HCT116 (cell line): ENCODE data around the gene DDOST. TPM values are rescaled to one million over a fixed set of nuclear protein-coding genes. Genes with fewer than 3 reads are reported as not detected.

Experiments used
- ATAC-seq: fragments of 200-7000 bp; cut with Tn5 transposase; 2 replicates; pipeline ENCODE4 v1.9.1; 2020; ENCODE audit warnings: mild to moderate bottlenecking, moderate library complexity
- BruUV-seq: library from RNA; stranded (reverse); fragments of 400-500 nt; replicated peaks from 2 replicates; lab custom pipeline; 2021; lab: Mats Ljungman, UMichigan
- CTCF ChIA-PET: fragments of 300-600 bp; sonication (Branson Sonifier 250); formaldehyde crosslinking; loops from one replicate; lab custom pipeline; 2021; ENCODE audit warnings: antibody characterized with exemption; lab: Charles Lee
- POLR2A ChIA-PET: fragments of 300-600, 350-600 bp; sonication (Branson Sonifier 250); formaldehyde crosslinking; loops from one replicate; lab custom pipeline; 2021; ENCODE audit warnings: antibody characterized with exemption; lab: Charles Lee
- RAD21 ChIA-PET, 2 experiments: fragments of 300-600 bp; sonication (Branson Sonifier 250); formaldehyde crosslinking; loops; one replicate each; lab custom pipeline; 2023; ENCODE audit warnings: low total read pairs in 2 of 2; ENCODE audit not compliant: uncharacterized antibody in 2 of 2, unreplicated experiment in 2 of 2, low non-redundant PET in 1 of 2; lab: Charles Lee
- DNase-seq: peaks from one replicate; pipeline ENCODE4 v3.0.0-alpha.2; 2010; ENCODE audit warnings: low read depth, low spot score
- H2AFZ ChIP-seq: fragments of 200-600 bp; shearing (Covaris generic), sonication (generic); 2 replicates; pipeline ENCODE4 v1.6.1; 2017; ENCODE audit warnings: low read depth, mixed run types, mixed read lengths, antibody characterized with exemption, low read length; ENCODE audit not compliant: poor library complexity, severe bottlenecking
- H3K27ac ChIP-seq: 2 replicates; pipeline ENCODE4 v1.5.1; 2012; ENCODE audit warnings: low read depth, low read length
- H3K27me3 ChIP-seq: fragments of 200-600 bp; sonication (generic); 2 replicates; pipeline ENCODE4 v1.6.1; 2016; ENCODE audit warnings: mixed run types, low read length, mixed read lengths; ENCODE audit not compliant: insufficient read depth
- H3K36me3 ChIP-seq, 2 experiments: fragments of 200-500 bp in 1 of 2; fragments of 200-600 bp in 1 of 2; sonication (Bioruptor generic) in 1 of 2; sonication (generic) in 1 of 2; 2 replicates each; pipeline versions ENCODE4 v1.5.1 to v1.6.1; 2014 to 2016; ENCODE audit warnings: low read length in 2 of 2, inconsistent platforms in 1 of 2, mixed read lengths in 1 of 2, mixed run types in 1 of 2; ENCODE audit not compliant: insufficient read depth in 2 of 2, control insufficient read depth in 1 of 2
- H3K4me1 ChIP-seq, 2 experiments: fragments of 200-600 bp in 1 of 2; sonication (generic) in 1 of 2; 2 replicates each; pipeline versions ENCODE4 v1.5.1 to v1.6.1; 2012 to 2017; ENCODE audit warnings: low read length in 2 of 2, inconsistent platforms in 1 of 2, mild to moderate bottlenecking in 1 of 2, mixed read lengths in 1 of 2, mixed run types in 1 of 2, moderate library complexity in 1 of 2; ENCODE audit not compliant: insufficient read depth in 2 of 2, control insufficient read depth in 1 of 2
- H3K4me2 ChIP-seq: fragments of 200-600 bp; sonication (generic); 2 replicates; pipeline ENCODE4 v1.6.1; 2017; ENCODE audit warnings: mixed run types, low read length, mixed read lengths
- H3K4me3 ChIP-seq, 2 experiments: fragments of 200-600 bp in 1 of 2; sonication (generic) in 1 of 2; replicated peaks in 1 of 2; 2 replicates each; pipeline ENCODE4 v1.5.1; 2011 to 2016; ENCODE audit warnings: low read length in 2 of 2, control low read depth in 1 of 2, low read depth in 1 of 2, mild to moderate bottlenecking in 1 of 2, mixed read lengths in 1 of 2, mixed run types in 1 of 2
- H3K79me2 ChIP-seq: fragments of 200-600 bp; sonication (generic); 2 replicates; pipeline ENCODE4 v1.6.1; 2017; ENCODE audit warnings: mild to moderate bottlenecking, mixed run types, low read length, moderate library complexity, mixed read lengths; ENCODE audit not compliant: insufficient read depth
- H3K9ac ChIP-seq: fragments of 200-600 bp; sonication (generic); 2 replicates; pipeline ENCODE4 v1.6.1; 2016; ENCODE audit warnings: low read length, mixed read lengths
- H3K9me2 ChIP-seq: fragments of 200-600 bp; sonication (generic), shearing (Covaris generic); 2 replicates; pipeline ENCODE4 v1.6.1; 2017; ENCODE audit warnings: mixed run types, mild to moderate bottlenecking, moderate library complexity; ENCODE audit not compliant: insufficient read depth
- H3K9me3 ChIP-seq, 2 experiments: fragments of 200-500 bp in 1 of 2; fragments of 200-600 bp in 1 of 2; sonication (Bioruptor generic) in 1 of 2; sonication (generic) in 1 of 2; 2 replicates each; pipeline ENCODE4 v1.6.1; 2014 to 2017; ENCODE audit warnings: low read length in 2 of 2, mixed read lengths in 2 of 2, inconsistent platforms in 1 of 2, low read depth in 1 of 2, mild to moderate bottlenecking in 1 of 2, mixed run types in 1 of 2, moderate library complexity in 1 of 2; ENCODE audit not compliant: control insufficient read depth in 1 of 2, insufficient read depth in 1 of 2
- H4K20me1 ChIP-seq: fragments of 200-600 bp; sonication (generic), shearing (Covaris generic); 2 replicates; pipeline ENCODE4 v1.6.1; 2017; ENCODE audit warnings: mixed run types, mild to moderate bottlenecking, moderate library complexity; ENCODE audit not compliant: insufficient read depth
- ATF3 ChIP-seq: IDR thresholded peaks from 2 replicates; pipeline ENCODE4 v1.6.1; 2012
- CBX3 ChIP-seq: IDR thresholded peaks from 2 replicates; pipeline ENCODE4 v1.6.1; 2012; ENCODE audit warnings: low read depth
- CEBPB ChIP-seq: IDR thresholded peaks from 2 replicates; pipeline ENCODE4 v1.6.1; 2012; ENCODE audit warnings: low read depth
- ELF1 ChIP-seq: IDR thresholded peaks from 2 replicates; pipeline ENCODE4 v1.6.1; 2012; ENCODE audit warnings: low read depth, borderline replicate concordance
- EZH2 ChIP-seq: fragments of 200-600 bp; sonication (generic); IDR thresholded peaks from 2 replicates; pipeline ENCODE4 v1.6.1; 2017; ENCODE audit warnings: antibody characterized with exemption, mixed run types
- EZH2phosphoT487 ChIP-seq: fragments of 200-600 bp; IDR thresholded peaks from 2 replicates; pipeline ENCODE4 v1.6.1; 2018; ENCODE audit warnings: antibody characterized with exemption, borderline replicate concordance
- JUND ChIP-seq: IDR thresholded peaks from 2 replicates; pipeline ENCODE4 v1.6.1; 2012
- MAX ChIP-seq: IDR thresholded peaks from 2 replicates; pipeline ENCODE4 v1.6.1; 2012
- POLR2AphosphoS5 ChIP-seq: IDR thresholded peaks from 2 replicates; pipeline ENCODE4 v1.6.1; 2011; ENCODE audit warnings: mild to moderate bottlenecking, low read depth, low read length, moderate library complexity
- RAD21 ChIP-seq: IDR thresholded peaks from 2 replicates; pipeline ENCODE4 v1.6.1; 2012; ENCODE audit warnings: low read depth, mild to moderate bottlenecking
- SIN3A ChIP-seq: IDR thresholded peaks from 2 replicates; pipeline ENCODE4 v1.6.1; 2012; ENCODE audit warnings: low read depth
- SP1 ChIP-seq: IDR thresholded peaks from 2 replicates; pipeline ENCODE4 v1.6.1; 2012; ENCODE audit warnings: low read depth
- SRF ChIP-seq: IDR thresholded peaks from 2 replicates; pipeline ENCODE4 v1.6.1; 2012; ENCODE audit warnings: low read depth
- TCF7L2 ChIP-seq: IDR thresholded peaks from 2 replicates; pipeline ENCODE4 v1.7.0; 2011; ENCODE audit warnings: borderline replicate concordance, inconsistent platforms; ENCODE audit not compliant: insufficient read depth, insufficient read length; ENCODE audit errors: extremely low read depth
- ZFX ChIP-seq: fragments of 450-650 bp; IDR thresholded peaks from 2 replicates; pipeline ENCODE4 v1.6.1; 2017
- ZNF274 ChIP-seq: fragments of 200-500 bp; sonication (Bioruptor generic); IDR thresholded peaks from 2 replicates; pipeline ENCODE4 v1.6.1; 2014; ENCODE audit warnings: mild to moderate bottlenecking, low read depth, low read length, inconsistent platforms
- intact Hi-C: fragments of 100-400 bp; cut with micrococcal nuclease; formaldehyde crosslinking; loops from 2 replicates; pipeline ENCODE4 v1.10.0; 2022
- total RNA-seq: library from RNA; stranded (reverse); gene quantifications from one replicate; pipeline ENCODE4 v1.2.1, GENCODE V29; 2021; ENCODE audit not compliant: unreplicated experiment
- TF ChIP-seq, protein P1 (sequence below): IDR thresholded peaks from 2 replicates; pipeline ENCODE4 v1.6.1; 2011; ENCODE audit warnings: mild to moderate bottlenecking, low read length, moderate library complexity; ENCODE audit not compliant: insufficient replicate concordance; ENCODE audit errors: extremely low read depth
- TF ChIP-seq, protein P2 (sequence below): IDR thresholded peaks from 2 replicates; pipeline ENCODE4 v1.6.1; 2012; ENCODE audit warnings: low read depth

DDOST gene
- total RNA-seq, 1 experiment from 2014 or later, result 387 TPM

DNA sequence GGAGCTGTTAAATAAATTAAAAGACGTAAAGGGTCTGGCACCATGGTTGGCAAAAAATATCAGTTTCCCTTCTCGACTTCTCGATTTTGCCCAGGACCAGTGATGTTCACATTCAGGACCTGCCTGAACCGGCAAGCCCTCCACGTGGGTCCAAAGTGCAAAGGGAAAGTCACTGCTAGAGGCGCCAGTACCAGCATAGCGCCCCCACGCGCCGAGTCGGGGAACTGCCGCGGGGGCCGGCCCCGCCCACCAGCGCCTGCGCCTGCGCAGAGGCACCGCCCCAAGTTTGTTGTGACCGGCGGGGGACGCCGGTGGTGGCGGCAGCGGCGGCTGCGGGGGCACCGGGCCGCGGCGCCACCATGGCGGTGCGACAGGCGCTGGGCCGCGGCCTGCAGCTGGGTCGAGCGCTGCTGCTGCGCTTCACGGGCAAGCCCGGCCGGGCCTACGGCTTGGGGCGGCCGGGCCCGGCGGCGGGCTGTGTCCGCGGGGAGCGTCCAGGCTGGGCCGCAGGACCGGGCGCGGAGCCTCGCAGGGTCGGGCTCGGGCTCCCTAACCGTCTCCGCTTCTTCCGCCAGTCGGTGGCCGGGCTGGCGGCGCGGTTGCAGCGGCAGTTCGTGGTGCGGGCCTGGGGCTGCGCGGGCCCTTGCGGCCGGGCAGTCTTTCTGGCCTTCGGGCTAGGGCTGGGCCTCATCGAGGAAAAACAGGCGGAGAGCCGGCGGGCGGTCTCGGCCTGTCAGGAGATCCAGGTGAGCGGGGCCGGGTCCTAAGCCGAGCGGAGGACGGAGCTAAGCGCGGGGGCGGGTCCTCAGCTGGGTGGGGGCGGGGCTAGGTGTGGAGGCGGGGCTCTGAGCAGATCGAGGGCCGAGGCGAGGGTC, 27.7 kb downstream of the DDOST start, which contains the start of gene PINK1 (continued):
- TF ChIP-seq POLR2AphosphoS5 (peak; percentile 75), SP1 (no peak), EZH2phosphoT487 (no peak), TCF7L2 (peak; percentile 27)

- no peak overlapping the region for H3K4me2 ChIP-seq
- intact Hi-C loops, result loop anchor here (2.0 to 10.0 kb wide), 3 partner anchors 110 to 418 kb away; no protein-coding TSS in a partner anchor
These were observed 28.8 kb downstream of the DDOST start for GRCh38 chr1:20632386-20632785.

More at GRCh38 chr1:20632386-20632785, 28.8 kb downstream of the DDOST start:
- ATAC-seq, result no peak
- DNase-seq, result no peak
- ChIA-PET CTCF (interaction anchor here (0.7 to 5.6 kb wide), 12 partner anchors 9 to 127 kb away, joined by 3 to 74 read pairs (median 4); partner anchors contain the start of genes CDA and DDOST), RAD21 (interaction anchor here (2.4 to 2.9 kb wide), 2 partner anchors 57 kb away, joined by 19 to 23 read pairs; no protein-coding TSS in a partner anchor), POLR2A (interaction anchor here (0.6 kb wide), 1 partner anchor 746 kb away, joined by 3 read pairs; no protein-coding TSS in a partner anchor)
- no peak for TF ChIP-seq TCF7L2
- no peak for TF ChIP-seq SRF
- TF ChIP-seq ELF1, result no peak
- TF ChIP-seq JUND, result no peak
- no peak for TF ChIP-seq ZFX
- TF ChIP-seq, protein P1, sequence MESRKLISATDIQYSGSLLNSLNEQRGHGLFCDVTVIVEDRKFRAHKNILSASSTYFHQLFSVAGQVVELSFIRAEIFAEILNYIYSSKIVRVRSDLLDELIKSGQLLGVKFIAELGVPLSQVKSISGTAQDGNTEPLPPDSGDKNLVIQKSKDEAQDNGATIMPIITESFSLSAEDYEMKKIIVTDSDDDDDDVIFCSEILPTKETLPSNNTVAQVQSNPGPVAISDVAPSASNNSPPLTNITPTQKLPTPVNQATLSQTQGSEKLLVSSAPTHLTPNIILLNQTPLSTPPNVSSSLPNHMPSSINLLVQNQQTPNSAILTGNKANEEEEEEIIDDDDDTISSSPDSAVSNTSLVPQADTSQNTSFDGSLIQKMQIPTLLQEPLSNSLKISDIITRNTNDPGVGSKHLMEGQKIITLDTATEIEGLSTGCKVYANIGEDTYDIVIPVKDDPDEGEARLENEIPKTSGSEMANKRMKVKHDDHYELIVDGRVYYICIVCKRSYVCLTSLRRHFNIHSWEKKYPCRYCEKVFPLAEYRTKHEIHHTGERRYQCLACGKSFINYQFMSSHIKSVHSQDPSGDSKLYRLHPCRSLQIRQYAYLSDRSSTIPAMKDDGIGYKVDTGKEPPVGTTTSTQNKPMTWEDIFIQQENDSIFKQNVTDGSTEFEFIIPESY, result no peak
- no peak for TF ChIP-seq ATF3
- no peak for TF ChIP-seq SIN3A
- TF ChIP-seq SP1, result no peak
- no peak for TF ChIP-seq ZNF274
- TF ChIP-seq CEBPB, result no peak
- TF ChIP-seq RAD21, result no peak
- TF ChIP-seq POLR2AphosphoS5, result no peak
- TF ChIP-seq, protein P2, sequence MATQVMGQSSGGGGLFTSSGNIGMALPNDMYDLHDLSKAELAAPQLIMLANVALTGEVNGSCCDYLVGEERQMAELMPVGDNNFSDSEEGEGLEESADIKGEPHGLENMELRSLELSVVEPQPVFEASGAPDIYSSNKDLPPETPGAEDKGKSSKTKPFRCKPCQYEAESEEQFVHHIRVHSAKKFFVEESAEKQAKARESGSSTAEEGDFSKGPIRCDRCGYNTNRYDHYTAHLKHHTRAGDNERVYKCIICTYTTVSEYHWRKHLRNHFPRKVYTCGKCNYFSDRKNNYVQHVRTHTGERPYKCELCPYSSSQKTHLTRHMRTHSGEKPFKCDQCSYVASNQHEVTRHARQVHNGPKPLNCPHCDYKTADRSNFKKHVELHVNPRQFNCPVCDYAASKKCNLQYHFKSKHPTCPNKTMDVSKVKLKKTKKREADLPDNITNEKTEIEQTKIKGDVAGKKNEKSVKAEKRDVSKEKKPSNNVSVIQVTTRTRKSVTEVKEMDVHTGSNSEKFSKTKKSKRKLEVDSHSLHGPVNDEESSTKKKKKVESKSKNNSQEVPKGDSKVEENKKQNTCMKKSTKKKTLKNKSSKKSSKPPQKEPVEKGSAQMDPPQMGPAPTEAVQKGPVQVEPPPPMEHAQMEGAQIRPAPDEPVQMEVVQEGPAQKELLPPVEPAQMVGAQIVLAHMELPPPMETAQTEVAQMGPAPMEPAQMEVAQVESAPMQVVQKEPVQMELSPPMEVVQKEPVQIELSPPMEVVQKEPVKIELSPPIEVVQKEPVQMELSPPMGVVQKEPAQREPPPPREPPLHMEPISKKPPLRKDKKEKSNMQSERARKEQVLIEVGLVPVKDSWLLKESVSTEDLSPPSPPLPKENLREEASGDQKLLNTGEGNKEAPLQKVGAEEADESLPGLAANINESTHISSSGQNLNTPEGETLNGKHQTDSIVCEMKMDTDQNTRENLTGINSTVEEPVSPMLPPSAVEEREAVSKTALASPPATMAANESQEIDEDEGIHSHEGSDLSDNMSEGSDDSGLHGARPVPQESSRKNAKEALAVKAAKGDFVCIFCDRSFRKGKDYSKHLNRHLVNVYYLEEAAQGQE, result no peak
- no peak for TF ChIP-seq CBX3
- no peak for TF ChIP-seq EZH2phosphoT487
- TF ChIP-seq EZH2, result no peak
- TF ChIP-seq MAX, result no peak
- Histone ChIP-seq H3K9me2 (no peaks in the 10 kb centered on the region), H3K27ac (no peak overlapping the region), H3K27me3 (no peaks in the 10 kb centered on the region), H3K36me3 (no peaks in the 10 kb centered on the region), H3K4me3 (no peak overlapping the region), H4K20me1 (no peaks in the 10 kb centered on the region), H3K9ac (no peak overlapping the region), H3K4me1 (peaks cover 8 to 22% of the 10 kb centered on the region in 2 experiments), H3K79me2 (no peaks in the 10 kb centered on the region), H2AFZ (no peak overlapping the region), H3K9me3 (no peaks in the 10 kb centered on the region; a peak in 1 of 4 replicates)
- BruUV-seq, result no TSS peak
